ENCODE results near the gene DDI2.
"Not testable (repeated sequence)": the region's sequence is repeated elsewhere in the genome, so short reads cannot be mapped to it uniquely, and the experiment has no call there.

The DDI2 gene

DNA sequence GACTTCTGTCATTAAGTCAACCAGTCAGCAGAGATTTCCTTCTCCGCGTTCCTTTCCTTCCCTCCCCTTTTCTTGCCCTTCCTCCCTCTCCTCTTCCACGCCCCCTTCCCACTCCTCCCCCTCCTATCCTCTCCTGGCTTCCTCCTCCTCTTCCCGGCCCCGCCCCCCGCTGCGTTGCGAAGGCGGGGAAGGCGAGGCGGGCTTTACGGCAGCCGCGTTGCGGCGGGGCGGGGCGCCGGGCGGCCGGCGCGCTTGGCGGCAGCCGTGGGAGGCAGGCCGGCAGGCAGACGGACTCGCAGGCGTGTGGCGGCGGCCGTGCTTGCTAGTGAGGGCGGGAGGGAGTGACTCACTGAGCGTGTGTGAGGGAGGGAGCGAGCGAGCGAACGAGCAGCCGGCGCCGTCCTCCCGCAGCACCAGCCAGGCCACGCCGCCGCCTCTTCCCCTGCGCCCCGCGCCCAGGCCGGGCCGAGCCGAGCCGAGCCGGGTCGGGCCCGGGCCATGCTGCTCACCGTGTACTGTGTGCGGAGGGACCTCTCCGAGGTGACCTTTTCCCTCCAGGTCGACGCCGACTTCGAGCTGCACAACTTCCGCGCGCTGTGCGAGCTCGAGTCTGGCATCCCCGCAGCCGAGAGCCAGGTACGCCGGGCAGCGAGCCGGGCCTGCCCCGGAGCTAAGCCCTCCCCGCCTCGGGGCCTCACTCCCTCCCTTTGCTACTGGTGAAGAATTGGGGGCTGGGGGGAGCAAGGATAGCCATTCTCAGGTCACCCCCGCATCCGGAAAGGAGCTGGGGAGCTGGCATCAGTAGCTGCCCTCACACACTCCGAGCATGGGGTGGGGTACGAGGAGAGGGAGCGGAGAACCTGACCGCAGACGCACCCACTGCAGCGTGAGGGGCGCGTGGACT lies at the start of gene DDI2:
Gene DDI2, plus strand, starts transcription at position 286 of the 904 bp plus-strand sequence. Its CDS starts 213 bp downstream, at position 499.
- DNase-seq = peak; percentile 93

DNA sequence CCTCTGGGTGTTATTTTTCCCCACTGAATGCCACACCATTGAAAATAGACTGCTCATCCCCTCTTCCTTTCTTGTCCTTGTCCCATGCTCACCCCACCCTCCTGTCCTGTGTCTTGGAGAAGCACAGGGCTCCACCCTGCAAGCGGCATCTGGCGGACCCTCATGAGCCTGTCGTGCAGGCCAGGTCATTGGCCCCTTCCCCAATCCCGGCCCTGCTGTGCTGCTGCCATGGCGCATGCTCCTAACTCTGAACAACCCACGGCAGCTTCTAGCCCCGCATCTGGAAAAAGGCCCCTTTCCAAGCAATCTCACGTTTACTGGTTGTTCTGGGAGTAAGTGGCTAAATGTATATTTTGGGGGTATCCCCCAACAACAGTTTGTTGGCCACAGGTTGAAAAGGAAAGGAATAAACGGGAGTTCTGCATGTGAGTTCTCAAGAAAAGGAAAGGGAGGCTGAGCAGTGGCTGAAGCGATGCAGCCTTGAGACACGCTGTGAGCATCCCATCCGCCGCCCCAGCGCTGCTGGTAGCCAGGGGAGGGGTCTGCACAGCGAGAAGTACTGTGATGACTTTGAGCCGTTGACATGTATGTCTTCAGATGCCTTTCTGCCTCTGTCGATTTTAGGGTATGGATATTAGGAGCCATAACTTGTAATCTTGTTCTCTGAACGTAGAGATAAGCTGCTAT lies 48.7 kb upstream of the DDI2 start:
- no peak for DNase-seq

DNA sequence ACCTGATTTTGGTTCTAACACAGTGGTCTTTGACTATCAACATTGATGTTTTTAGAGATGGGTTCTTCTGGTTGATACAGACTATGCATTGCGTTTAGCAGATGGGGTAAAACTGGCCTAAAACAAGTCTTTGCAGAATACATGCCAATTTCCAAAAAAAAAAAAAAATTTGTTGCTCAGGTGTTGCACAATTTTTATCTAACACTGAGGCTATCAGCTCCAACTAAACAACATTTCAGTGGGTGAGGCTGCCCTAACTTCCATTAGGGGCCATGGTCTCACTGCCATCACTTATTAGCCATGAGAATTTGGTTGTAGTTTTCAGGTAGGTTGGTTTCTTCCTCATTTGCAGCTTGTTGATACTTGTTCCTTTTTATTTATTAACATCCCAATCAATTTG lies 46.4 kb upstream of the DDI2 start:
- DNase-seq = no peak

DNA sequence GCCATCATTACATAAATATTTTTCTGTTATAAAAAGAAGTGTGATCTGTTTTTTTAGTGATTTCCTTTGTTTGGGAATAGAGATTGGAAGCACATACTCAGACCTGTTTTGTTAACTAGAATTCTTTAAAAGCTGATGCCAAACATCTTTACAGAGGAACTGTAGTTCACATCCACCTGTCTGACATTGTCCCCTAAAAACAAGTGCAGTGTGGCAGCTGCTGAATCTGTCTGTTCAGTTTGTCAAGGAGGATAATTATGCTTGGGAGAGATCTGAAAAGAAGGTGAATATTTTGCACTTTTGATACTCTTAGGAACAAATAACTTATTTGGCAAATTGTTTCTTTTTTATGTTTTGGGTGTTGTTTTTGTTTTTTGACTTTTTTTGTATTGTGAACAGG lies 46.0 kb upstream of the DDI2 start:
- no peak for DNase-seq

DNA sequence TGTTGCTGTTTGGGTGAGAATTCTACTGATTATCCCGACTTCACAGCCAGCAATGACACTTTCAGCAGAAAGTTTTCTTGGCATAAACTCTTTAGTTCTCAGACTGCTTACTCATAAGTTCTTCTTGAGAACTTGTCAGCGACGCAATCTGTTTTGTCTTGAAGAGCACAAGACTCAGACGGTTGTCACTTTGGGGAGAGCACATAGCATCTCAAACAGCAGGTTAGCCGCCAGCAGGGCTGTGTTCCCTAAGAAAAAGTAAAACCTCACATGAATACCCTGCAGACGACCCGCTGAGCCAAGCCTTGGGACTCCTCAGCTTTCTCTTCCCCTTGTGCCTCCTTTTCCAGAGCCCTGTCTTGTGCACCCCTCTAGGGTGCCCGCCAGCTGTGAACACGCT lies 43.8 kb upstream of the DDI2 start:
- DNase-seq = no peak

DNA sequence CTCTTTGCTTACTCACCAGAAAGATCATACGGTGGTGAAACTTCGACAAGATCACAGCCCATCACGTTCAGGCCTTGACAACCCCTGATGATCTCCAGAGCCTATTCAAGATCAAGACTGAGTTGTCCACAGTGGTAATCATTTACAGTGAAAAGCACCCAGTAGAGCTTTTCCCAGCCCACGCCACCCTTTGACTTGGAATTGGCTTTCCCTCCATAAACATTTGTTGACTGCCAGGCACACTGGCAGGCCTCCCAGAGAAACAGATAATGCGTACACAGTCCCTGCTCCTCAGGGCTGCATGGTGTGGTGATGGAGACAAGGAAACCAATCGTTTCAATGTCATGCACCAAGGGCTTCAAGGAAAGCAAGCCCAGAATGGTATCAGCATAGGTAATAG lies 42.5 kb upstream of the DDI2 start:
- no peak for DNase-seq

DNA sequence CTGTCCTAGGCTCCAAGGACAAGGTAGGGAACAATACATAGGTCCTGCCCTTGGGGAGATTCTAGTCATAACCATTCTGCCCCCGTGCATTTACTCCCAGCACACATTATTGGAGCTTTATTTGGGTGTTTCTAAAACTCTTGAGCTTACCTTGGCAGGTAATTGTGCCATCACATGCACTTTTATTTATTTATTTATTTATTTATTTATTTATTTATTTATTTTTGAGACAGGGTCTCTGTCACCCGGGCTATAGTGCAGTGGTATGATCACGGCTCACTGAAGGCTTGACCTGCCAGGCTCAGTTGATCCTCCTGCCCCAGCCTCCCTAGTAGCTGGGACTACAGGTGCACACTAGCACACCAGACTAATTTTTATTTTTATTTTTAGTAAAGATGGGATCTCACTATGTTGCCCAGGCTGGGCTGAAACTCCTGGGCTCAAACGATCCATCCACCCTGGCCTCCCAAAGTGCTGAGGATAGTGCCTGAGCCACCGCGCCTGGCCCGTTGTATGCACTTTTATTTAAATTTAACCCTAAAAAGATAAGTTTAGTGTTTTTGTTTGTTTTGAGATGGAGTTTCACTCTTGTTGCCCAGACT lies 41.6 kb upstream of the DDI2 start:
- no peak for DNase-seq

DNA sequence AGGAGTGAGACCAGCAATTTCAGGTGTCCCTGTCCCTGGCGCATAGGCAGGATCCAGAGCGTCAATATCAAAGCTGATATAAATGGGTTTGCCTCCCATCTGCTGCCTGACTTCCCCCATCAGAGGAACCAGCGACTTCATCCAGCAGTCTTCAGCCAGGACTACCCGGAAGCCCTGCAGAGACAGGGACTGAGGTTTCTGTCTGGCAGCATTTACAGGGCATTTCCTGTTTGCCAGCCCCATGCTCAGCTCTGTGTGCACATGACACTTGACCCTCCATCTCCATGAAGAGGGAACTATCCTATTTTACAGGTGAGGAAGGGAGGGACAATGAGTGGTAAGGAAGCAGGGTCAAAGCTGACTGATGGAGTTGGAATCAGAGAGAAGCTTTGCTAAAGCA lies 39.6 kb upstream of the DDI2 start:
- no peak for DNase-seq

DNA sequence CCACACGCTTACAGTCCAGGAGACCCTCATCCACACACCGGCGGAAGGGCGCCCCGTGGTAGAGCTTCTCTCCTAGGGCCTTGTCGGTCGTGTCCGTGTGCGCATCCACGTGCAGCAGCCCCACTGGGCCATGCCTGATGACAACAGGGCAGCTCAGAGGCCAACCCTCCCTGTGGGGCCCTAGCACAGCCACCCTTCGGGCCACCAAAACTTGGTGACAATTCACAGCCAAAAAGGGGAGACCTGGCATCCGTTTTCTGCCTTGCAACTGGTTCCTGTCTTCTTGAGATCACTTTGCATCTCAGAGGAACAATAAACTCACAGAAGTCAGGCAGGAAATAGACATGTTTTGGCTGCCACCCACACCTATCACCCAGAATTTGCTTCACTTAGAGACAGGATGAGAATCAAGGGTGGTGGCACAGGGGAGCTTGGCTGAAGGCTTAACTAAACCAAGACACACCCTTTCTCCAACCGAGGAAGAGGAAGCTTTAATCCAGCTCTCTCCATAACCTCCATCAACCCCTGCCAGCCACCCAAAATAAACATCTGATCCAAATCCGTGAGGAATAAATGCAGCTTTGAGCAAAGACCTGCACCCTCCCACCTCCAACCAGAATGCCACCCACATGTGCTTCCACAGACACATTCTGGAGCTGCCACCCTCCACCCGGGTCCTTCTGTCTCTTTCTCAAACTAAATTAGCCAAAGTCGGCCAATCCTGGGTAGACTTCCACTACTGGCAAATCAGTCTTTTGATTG lies 38.2 kb upstream of the DDI2 start:
- DNase-seq = no peak

DNA sequence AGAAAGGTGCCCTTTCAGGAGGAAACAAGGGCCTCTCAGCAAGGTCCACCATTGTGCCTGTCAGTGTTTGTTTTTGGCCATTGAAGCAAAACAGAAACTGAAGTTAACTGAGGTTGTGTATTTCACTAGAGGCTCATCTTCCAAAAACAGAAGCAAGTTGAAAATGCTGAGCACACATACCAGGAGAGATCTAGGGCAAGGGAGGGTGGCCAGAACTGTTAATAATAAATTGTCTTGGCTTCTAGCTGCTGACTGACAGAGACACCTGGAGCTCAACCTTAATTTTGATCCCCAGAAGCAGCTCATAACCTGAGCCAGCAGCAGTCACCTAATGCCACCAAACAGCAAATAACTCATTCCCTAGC lies 37.6 kb upstream of the DDI2 start:
- DNase-seq = no peak

DNA sequence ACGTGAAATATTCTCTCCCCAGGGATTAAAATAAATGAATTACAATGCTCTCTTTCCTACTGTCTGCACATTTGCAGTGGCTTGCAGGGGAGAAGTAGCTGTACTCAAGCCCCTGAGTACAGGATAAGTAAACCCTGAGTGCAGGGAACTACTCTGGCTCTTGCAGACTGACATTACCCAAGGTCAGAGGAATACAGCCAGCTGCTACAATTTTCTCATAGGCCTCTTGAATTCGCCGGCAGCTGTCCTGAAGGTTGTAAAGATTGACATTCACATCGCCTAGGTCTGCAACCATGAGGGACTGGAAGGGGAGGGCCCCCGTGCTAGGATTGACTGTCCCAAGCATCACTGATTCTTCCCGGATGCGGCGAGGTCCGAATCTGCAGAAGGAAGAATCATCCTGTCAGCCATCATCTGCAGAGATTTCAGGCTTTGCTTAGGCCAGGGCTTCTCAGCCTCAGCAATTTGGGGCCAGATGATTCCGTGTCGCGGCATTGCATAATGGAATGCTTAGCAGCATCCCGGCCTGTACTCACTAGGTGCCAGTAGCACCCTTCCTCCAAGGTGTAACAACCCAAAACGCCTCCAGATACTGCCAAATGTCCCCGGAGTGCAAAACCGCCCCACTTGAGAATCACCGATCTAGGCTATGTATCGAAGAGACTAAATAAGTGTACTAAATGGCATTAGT lies 34.1 kb upstream of the DDI2 start:
- DNase-seq = no peak

DNA sequence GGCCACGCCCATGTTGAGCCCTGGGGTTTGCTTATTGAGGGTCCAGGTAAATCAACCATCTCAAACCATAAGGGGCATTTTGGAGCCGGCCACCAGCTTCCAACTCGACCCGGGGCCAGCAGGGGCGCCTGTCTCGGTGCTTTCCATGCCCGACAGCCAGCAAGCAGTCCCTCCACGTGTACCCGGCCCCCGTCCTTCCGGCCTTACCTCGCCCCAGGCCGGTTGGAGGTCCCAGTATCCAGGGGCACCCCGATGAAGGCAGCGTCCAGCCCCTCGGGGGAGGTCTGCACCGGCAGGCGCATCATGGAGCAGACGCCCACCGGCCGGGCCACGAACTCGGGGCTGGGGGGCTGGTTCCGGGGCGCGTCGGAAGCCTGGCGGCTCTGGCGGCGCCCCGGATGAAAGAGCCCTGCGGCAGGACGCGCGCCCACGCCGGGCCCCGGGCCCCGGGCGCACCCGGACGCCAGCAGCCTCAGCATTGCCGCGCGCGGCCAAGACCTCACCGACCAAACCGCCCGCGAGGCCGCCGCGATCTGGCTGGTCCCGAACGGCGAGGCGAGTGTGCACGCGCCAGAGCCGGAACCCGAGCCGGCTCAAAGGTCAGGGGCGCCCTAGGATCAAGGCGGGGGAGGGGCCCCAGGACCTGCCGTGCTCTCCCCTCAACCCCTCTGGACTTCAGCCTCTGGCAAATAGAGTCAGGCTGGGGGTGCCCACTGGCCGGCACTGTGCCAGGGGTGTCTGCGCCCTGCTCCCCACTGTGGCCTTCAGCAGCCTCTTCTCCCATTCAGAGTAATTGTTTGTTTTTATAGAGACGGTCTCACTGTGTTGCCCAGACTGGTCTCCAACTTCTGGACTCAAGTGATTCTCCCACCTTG lies 32.5 kb upstream of the DDI2 start, which contains the start of gene AGMAT:
Gene AGMAT, minus strand, starts transcription at position 563 of the 875 bp plus-strand sequence. Its CDS starts 84 bp downstream, at position 479.
- DNase-seq = no peak

DNA sequence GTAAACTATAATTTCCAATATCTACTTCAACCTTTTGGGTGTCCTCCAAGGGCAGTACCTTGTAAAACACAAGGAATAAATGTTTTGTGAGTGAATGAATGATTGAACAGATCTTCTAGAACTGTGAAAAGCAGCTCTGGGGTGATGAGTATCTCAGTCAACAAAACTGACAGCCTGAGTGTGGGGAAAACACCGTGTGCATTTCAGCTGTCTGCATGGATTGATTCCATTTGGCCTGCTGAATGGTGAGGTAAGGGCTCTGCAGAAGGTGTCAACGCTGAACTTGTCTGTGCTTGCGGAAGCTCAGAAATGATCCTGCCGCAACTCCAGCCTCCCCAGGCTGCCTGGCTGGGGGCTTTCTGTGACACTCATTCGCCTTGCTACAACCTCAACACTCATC lies 25.0 kb upstream of the DDI2 start:
- no peak for DNase-seq

DNA sequence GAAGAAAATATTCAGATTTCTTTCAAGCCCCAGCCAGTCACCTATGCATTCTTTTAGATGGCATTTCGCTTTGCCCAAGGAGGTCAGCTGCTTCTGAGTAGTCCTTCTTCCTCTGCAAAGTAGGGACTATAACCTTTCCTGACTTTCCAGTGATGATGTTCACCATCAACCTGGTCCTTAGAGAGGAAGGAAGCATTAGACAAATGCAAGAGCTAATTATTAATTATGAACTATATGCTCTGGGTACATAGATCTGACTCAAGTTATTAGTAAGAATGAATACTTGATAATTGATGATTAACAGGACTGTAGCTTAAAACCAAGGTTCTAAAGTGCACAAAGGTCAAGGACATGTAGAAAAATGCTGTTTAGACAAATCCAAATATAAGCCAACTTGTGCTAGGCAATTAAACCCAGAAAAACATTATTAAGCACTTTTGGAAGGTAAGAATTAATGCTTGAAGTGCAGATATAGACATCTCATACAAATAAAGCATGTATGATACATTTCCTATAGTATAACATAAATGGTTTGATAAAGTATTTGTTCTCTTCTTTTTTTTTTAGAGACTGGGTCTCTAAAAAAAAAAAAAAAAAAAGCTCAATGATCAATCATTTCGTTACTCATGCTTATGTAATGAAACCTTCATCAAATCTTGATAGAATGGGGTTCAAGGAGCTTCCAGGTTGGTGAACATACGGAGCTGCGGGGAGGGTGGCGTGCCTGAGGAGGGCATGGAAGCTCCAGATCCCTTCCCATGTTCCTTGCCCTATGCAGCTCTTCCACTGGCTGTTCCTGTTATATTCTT lies 21.2 kb upstream of the DDI2 start:
- no peak for DNase-seq

DNA sequence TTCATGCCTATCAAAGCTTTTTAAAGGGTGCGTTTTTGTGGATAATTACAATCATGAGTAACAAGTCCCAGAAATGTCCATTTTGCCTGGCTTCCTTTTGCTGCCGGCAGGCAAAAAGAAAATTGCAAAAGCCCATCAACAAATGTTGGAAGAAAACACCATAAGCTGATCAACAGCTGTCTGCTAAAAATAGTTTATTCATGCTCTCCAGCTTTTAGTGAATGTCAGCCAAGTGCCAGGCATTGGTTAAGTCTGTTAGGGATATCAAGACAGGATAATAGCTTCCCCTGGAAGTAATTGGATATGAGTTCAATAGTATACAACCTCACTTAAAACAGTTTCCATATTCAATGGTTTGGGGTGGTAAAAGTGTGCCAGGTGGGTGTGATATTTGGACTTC lies 18.8 kb upstream of the DDI2 start:
- DNase-seq = no peak

DNA sequence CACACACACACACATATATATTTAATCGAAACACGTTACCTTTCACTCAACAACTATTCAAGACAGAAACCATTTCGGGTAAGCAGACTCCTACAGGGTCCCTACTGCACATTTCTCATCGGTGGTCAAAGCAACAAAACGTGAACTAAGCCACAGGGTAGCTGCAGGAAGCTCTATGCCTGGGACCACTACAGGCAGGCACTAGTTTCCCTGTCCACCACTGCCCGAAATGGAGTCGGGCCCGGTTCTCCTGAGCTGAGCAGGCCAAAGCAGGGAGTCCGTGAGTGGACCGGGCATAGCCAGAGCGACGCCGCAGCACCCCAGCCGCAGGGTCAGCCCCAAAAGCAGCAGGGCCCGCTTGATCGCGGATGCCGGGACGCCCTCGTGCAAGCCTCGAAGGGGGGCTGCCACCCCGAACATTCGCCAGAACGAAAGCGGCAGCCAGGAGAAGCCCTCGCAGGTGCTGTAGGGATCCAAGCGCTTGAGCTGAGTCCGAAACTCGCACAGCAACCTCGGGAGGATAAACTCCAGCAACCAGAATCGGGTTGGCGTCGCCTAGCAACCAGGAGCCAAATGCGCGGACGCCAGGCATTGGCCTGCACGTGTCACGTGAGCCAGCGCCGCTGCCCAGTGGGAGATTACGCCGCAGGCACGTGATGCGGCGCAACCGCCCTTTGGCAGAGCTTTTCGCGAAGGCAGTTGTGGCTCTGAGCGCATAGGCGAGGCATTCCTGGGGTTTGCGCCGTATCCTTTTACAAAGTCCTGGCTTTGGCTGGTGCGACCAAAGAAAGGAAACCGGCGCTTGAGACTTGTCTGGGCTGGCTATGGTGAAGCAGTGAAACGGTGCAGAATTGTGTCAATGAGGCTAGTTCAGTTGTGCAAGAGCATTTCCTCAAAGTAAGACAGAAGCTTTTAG lies 13.9 kb upstream of the DDI2 start:
- DNase-seq = peak; percentile 99

DNA sequence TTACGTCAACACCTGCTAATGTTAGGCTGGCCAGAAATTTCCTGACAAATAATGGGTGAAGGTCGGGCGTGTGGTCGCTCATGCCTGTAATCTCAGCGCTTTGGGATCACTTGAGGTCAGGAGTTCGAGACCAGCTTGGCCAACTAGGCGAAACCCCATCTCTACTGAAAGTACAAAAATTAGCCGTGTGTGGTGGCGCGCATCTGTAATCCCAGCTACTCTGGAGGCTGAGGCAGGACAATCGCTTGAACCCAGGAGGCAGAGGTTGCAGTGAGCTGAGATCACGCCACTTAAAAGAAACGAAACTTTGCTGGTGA lies 13.3 kb upstream of the DDI2 start:
- DNase-seq = not testable (repeated sequence)

DNA sequence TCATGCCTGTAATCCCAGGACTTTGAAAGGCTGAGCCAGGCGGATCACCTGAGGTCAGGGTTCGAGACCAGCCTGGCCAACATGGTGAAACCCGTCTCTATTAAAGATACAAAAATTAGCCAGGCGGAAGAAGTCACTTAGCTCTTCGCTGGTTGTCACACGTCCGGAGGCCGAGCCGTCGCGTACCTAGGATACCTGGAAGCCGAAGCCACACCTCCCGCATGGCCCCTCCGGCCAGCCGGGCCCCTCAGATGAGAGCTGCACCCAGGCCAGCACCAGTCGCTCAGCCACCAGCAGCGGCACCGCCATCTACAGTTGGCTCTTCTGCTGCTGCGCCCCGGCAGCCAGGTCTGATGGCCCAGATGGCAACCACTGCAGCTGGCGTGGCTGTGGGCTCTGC lies 12.9 kb upstream of the DDI2 start:
- DNase-seq = not testable (repeated sequence)

Data from COR-L47 (cell line).